ENCODE data around the gene KDM4E.

- TF ChIP-seq POLR2A (IDR thresholded peaks at IDR 0.05) (no peak), CTCF (IDR thresholded peaks at IDR 0.05) (no peak), POLR2AphosphoS5 (IDR thresholded peaks at IDR 0.05) (no peak)
Observed at GRCh38 chr11:95011376-95011775, 13.7 kb upstream of the KDM4E start.
